ENCODE results near the gene TBK1.

- no peak for TF ChIP-seq CTCF (IDR thresholded peaks at IDR 0.05)
- TF ChIP-seq ARID4B (CRISPR knock-in tag; IDR thresholded peaks at IDR 0.05; ENCODE audit: borderline replicate concordance): no peak
- TF ChIP-seq IRF2 (CRISPR knock-in tag; IDR thresholded peaks at IDR 0.05; ENCODE audit: borderline replicate concordance, low read depth): no peak
- TF ChIP-seq ATF2 (CRISPR knock-in tag; IDR thresholded peaks at IDR 0.05; ENCODE audit: borderline replicate concordance, low read depth): no peak
- TF ChIP-seq TEAD1 (CRISPR knock-in tag; IDR thresholded peaks at IDR 0.05): no peak
- TF ChIP-seq MAX (CRISPR knock-in tag; IDR thresholded peaks at IDR 0.05): no peak
- TF ChIP-seq HMGXB4 (CRISPR knock-in tag; IDR thresholded peaks at IDR 0.05): no peak
- TF ChIP-seq TCF7 (CRISPR knock-in tag; IDR thresholded peaks at IDR 0.05; ENCODE audit: low read depth): no peak
Measured at GRCh38 chr12:64521833-64522232, 69.9 kb downstream of the TBK1 start.
